ENCODE measurements around the gene AGAP3. TPM values are rescaled to one million over a fixed set of nuclear protein-coding genes. Genes with fewer than 3 reads are reported as not detected.
A peak's percentile ranks its signal among the peaks of the same experiment; 100 is the strongest.

Gene AGAP3
- total and polyA plus RNA-seq, 2 of the 4 experiments (the other 2 are of a cell fraction), result 35.3 to 93.9 TPM

DNA sequence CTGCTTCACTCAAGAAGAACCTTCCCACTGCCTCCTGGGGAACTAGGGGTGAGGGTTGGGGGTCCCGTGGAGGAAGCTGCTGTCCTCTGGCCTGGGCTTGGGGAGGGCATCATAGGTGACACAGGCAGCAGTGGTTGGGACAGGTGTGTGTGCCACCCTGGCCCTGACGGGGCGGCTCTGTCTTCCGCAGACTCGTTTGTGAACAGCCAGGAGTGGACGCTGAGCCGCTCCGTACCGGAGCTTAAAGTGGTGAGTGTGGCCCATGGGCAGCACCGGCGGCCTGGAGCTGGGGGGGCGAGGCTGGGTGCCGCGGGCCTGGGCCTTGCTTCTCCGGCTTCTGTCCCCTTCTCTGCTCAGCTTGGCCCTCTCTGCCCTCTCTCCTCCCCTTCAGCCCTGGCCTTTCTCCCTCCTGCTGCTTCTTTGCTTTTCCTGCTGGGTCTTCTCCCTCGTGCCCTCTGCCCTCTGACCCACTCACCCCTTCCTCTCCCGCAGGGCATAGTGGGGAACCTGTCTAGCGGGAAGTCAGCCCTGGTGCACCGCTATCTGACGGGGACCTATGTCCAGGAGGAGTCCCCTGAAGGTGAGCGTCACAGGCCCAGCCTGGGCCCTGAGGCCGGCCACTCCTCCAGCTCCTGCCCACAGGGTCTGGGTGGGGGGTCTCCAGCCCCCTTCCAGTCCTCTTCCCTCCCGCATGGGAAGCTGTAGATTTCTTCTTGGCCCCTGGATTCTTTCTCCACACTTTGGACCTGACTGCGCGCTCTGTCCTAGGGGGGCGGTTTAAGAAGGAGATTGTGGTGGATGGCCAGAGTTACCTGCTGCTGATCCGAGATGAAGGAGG, 30.5 kb downstream of the AGAP3 start:
- Histone ChIP-seq H3K79me1 (ENCODE audit: low read depth in 1 of 2, low read length in 2 of 2) (peaks cover 17 to 56% of the 10 kb centered on the region in 2 experiments), H3K9ac (ENCODE audit: low read depth, low read length) (no peak overlapping the region), H3K4me2 (ENCODE audit: low read depth, low read length) (no peak overlapping the region), H4K91ac (ENCODE audit: insufficient read depth, low read depth, low read length) (no peak overlapping the region), H2BK120ac (ENCODE audit: low read depth, low read length) (no peak overlapping the region), H3K4me3 (ENCODE audit: insufficient read depth, low read depth, low read length) (no peak overlapping the region), H2AFZ (replicated peaks; ENCODE audit: low read length, poor library complexity) (no peak overlapping the region), H4K8ac (ENCODE audit: low read depth in 2 of 2, low read length in 2 of 2) (no peak overlapping the region), H3K27me3 (ENCODE audit: control insufficient read depth, insufficient read depth, low read length) (no peaks in the 10 kb centered on the region), H3K9me3 (ENCODE audit: control insufficient read depth, insufficient read depth, low read length) (no peaks in the 10 kb centered on the region), H3K14ac (replicated peaks; ENCODE audit: low read depth, low read length) (no peak overlapping the region), H3K27ac (ENCODE audit: insufficient read depth, low read length) (no peak overlapping the region), H3K4me1 (ENCODE audit: control insufficient read depth, insufficient read depth, low read length) (peaks cover 16% of the 10 kb centered on the region), H2BK20ac (ENCODE audit: low read depth, low read length) (no peak overlapping the region), H2AK5ac (ENCODE audit: low read depth, low read length) (no peak overlapping the region), H2BK5ac (ENCODE audit: low read depth, low read length, poor library complexity, severe bottlenecking) (no peak overlapping the region), H4K20me1 (ENCODE audit: insufficient read depth, low read length) (peaks cover 54% of the 10 kb centered on the region), H2AK9ac (replicated peaks; ENCODE audit: low read depth, low read length, poor library complexity) (peak overlapping the region; percentile 75), H3K4ac (ENCODE audit: low read depth, low read length) (no peak overlapping the region; the same call in 1 of the 2 replicates), H4K5ac (ENCODE audit: low read depth, low read length) (no peak overlapping the region), H2BK15ac (ENCODE audit: low read depth, low read length) (no peak overlapping the region), H3K56ac (ENCODE audit: extremely low read depth, insufficient read depth, low read length) (no peak overlapping the region), H3K36me3 (ENCODE audit: control insufficient read depth, insufficient read depth, low read length) (peaks cover 48% of the 10 kb centered on the region), H3K23ac (ENCODE audit: low read depth, low read length) (0 out of 2 replicates have a peak overlapping the region, but pooled peaks have one; percentile 42), H3K9me1 (ENCODE audit: insufficient read depth, low read length) (peaks cover 3% of the 10 kb centered on the region), H3K18ac (ENCODE audit: low read depth, low read length) (no peak overlapping the region)
- ATAC-seq (ENCODE audit: low read depth), result no peak
- TF ChIP-seq, protein P1, sequence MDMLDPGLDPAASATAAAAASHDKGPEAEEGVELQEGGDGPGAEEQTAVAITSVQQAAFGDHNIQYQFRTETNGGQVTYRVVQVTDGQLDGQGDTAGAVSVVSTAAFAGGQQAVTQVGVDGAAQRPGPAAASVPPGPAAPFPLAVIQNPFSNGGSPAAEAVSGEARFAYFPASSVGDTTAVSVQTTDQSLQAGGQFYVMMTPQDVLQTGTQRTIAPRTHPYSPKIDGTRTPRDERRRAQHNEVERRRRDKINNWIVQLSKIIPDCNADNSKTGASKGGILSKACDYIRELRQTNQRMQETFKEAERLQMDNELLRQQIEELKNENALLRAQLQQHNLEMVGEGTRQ (IDR thresholded peaks at IDR 0.05; ENCODE audit: low read depth, low read length), result no peak
- no peak for TF ChIP-seq CTCF (conservative IDR thresholded peaks at IDR 0.05; ENCODE audit: low read depth, low read length)
- no peak for TF ChIP-seq CHD1 (IDR thresholded peaks at IDR 0.05; ENCODE audit: low read depth, low read length)
- TF ChIP-seq NFE2L2 (IDR thresholded peaks at IDR 0.05; ENCODE audit: low read depth, low read length), result no peak
- no peak for TF ChIP-seq MAFK (IDR thresholded peaks at IDR 0.05; ENCODE audit: low read depth, low read length)
- WGBS, 2 experiments (ENCODE audit: extremely low coverage in 2 of 2, insufficient read length in 1 of 2), result 88% methylated on average over 14 of the region's 27 CpGs; no CpG with 5 or more reads in 1 of the 2 experiments
- intact Hi-C loops (cut with micrococcal nuclease), result no loop called here
- no TSS peak for BruUV-seq (replicated peaks)
- in situ Hi-C loops (cut with MboI; ENCODE audit: low sequenced_read_pairs), result loop anchor here (25.0 kb wide), 1 partner anchor 330 kb away; no protein-coding TSS in a partner anchor
- dilution Hi-C loops (cut with HindIII; ENCODE audit: low sequenced_read_pairs, unreplicated experiment), result no loop called here
- DNase-seq, result no peak
- ChIA-PET CTCF (no interaction called here), POLR2A (ENCODE audit: unreplicated experiment) (no interaction called here)
